GM19467 (cell line): ENCODE data around the gene GPR162.

Experiments
- ATAC-seq: cut with Tn5 transposase; IDR thresholded peaks from one replicate; pipeline ENCODE4 v1.9.1; 2021; ENCODE audit warnings: mild to moderate bottlenecking, moderate library complexity; ENCODE audit not compliant: unreplicated experiment

Gene GPR162

GRCh38 chr12:6786416-6787094, 35.1 kb upstream of the GPR162 start:
- no peak for ATAC-seq

- no peak for ATAC-seq
Measured at GRCh38 chr12:6787309-6787708, 34.3 kb upstream of the GPR162 start.

- no peak for ATAC-seq
Measured at GRCh38 chr12:6788972-6789924, 32.4 kb upstream of the GPR162 start, which contains the start of gene CD4. TSS of gene CD4 (plus strand) at chr12:6789528. CDS start at chr12:6800139, 10,611 bp downstream.

- no peak for ATAC-seq
Measured at GRCh38 chr12:6790496-6791150, 31.0 kb upstream of the GPR162 start.

- ATAC-seq: no peak
Measured at GRCh38 chr12:6791931-6792520, 29.6 kb upstream of the GPR162 start.

- ATAC-seq: no peak
Measured at GRCh38 chr12:6792522-6793201, 29.0 kb upstream of the GPR162 start.

- no peak for ATAC-seq
Measured at GRCh38 chr12:6795088-6795487, 26.5 kb upstream of the GPR162 start.

- ATAC-seq: no peak
Measured at GRCh38 chr12:6796576-6796975, 25.0 kb upstream of the GPR162 start.

GRCh38 chr12:6799147-6799546, 22.5 kb upstream of the GPR162 start:
- ATAC-seq: no peak

GRCh38 chr12:6807170-6807569, 14.5 kb upstream of the GPR162 start:
- ATAC-seq: no peak

- ATAC-seq: no peak
Measured at GRCh38 chr12:6809056-6809455, 12.6 kb upstream of the GPR162 start.

GRCh38 chr12:6810758-6811157, 10.9 kb upstream of the GPR162 start:
- no peak for ATAC-seq

GRCh38 chr12:6813363-6813762, 8.3 kb upstream of the GPR162 start:
- ATAC-seq: no peak

GRCh38 chr12:6816598-6816997, 5.0 kb upstream of the GPR162 start:
- no peak for ATAC-seq

GRCh38 chr12:6817098-6817497, 4.5 kb upstream of the GPR162 start:
- no peak for ATAC-seq

GRCh38 chr12:6817662-6818157, 3.9 kb upstream of the GPR162 start:
- no peak for ATAC-seq

GRCh38 chr12:6818222-6818621, 3.4 kb upstream of the GPR162 start:
- no peak for ATAC-seq

- no peak for ATAC-seq
Measured at GRCh38 chr12:6818645-6819044, 3.0 kb upstream of the GPR162 start.

GRCh38 chr12:6819106-6820030, 2.3 kb upstream of the GPR162 start:
- ATAC-seq: no peak
